ENCODE measurements around the gene GPC1.

The GPC1 gene

GRCh38 chr2:240412975-240413812 is 22.3 kb upstream of the GPC1 start:
- no peak for DNase-seq

- no peak for DNase-seq
These were observed 21.5 kb upstream of the GPC1 start for GRCh38 chr2:240413813-240414429.

- no peak for DNase-seq
These were observed 18.6 kb upstream of the GPC1 start for GRCh38 chr2:240416821-240417220.

GRCh38 chr2:240418311-240418710 is 17.2 kb upstream of the GPC1 start:
- DNase-seq = no peak

GRCh38 chr2:240419271-240419670 is 16.2 kb upstream of the GPC1 start:
- DNase-seq = no peak

GRCh38 chr2:240419723-240420122 is 15.7 kb upstream of the GPC1 start:
- no peak for DNase-seq

- no peak for DNase-seq
These were observed 15.0 kb upstream of the GPC1 start for GRCh38 chr2:240420206-240421104.

- DNase-seq = no peak
These were observed 14.1 kb upstream of the GPC1 start for GRCh38 chr2:240421381-240421780.

GRCh38 chr2:240422658-240423329 is 12.7 kb upstream of the GPC1 start:
- no peak for DNase-seq

- DNase-seq = no peak
These were observed 11.7 kb upstream of the GPC1 start for GRCh38 chr2:240423788-240424191.

GRCh38 chr2:240424341-240425235 is 10.9 kb upstream of the GPC1 start:
- no peak for DNase-seq

GRCh38 chr2:240425236-240425615 is 10.2 kb upstream of the GPC1 start:
- DNase-seq = no peak

- no peak for DNase-seq
These were observed 9.8 kb upstream of the GPC1 start for GRCh38 chr2:240425697-240426096.

- no peak for DNase-seq
These were observed 8.4 kb upstream of the GPC1 start for GRCh38 chr2:240426845-240427721.

- DNase-seq = no peak
These were observed 7.7 kb upstream of the GPC1 start for GRCh38 chr2:240427729-240428128.

GRCh38 chr2:240428245-240428644 is 7.2 kb upstream of the GPC1 start:
- DNase-seq = no peak

GRCh38 chr2:240429341-240429871 is 6.1 kb upstream of the GPC1 start:
- no peak for DNase-seq

- no peak for DNase-seq
These were observed 5.5 kb upstream of the GPC1 start for GRCh38 chr2:240429872-240430491.

- no peak for DNase-seq
These were observed 4.9 kb upstream of the GPC1 start for GRCh38 chr2:240430595-240430994.

GRCh38 chr2:240431271-240431660 is 4.2 kb upstream of the GPC1 start:
- no peak for DNase-seq
